HG03565 (cell line): ENCODE results near the gene TAP1.
"Not testable (repeated sequence)": the region's sequence is repeated elsewhere in the genome, so short reads cannot be mapped to it uniquely, and the experiment has no call there.

Experiments used
- ATAC-seq: cut with Tn5 transposase; IDR thresholded peaks from one replicate; pipeline ENCODE4 v1.9.1; 2021; ENCODE audit warnings: mild to moderate bottlenecking, moderate library complexity; ENCODE audit not compliant: unreplicated experiment

The TAP1 gene

DNA sequence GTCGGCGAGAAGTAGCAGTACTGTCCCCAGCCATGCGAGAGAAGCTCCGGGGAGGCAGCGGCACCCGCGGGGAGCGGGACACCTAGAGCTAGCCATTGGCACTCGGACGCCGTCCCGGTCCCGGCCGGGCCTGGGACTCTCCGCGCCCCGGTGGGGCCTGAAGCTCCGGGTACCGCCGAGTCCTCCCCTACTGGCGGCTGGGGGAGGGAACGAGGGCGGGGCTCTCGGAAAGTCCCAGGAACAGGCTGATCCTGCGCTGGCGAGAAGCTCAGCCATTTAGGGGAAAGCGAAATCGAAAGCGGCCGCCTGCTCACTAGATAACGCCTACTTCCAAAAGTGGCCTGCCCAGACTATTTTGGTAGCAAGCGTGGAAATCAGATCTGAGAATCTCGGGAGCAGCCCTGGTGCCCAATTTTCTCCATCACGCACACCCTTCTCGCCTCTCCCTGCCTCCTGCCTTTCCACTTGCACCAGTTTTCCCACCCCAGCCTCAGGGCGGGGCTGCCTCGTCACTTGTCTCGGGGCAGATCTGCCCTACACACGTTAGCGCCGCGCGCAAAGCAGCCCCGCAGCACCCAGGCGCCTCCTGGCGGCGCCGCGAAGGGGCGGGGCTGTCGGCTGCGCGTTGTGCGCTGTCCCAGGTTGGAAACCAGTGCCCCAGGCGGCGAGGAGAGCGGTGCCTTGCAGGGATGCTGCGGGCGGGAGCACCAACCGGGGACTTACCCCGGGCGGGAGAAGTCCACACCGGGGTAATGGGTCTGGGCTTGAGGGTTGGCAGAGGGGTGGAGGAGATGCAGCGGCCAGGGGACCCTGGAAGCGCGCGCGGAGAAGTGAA is at the start of gene TAP1, which contains the start of gene PSMB9:
TSS of gene TAP1 (minus strand) at position 164 of the 835 bp plus-strand sequence. CDS start at position 96, 68 bp downstream.
TSS of gene PSMB9 (plus strand) at position 652 of the 835 bp plus-strand sequence. CDS start at position 690, 38 bp downstream.
- ATAC-seq: peak; percentile 67

DNA sequence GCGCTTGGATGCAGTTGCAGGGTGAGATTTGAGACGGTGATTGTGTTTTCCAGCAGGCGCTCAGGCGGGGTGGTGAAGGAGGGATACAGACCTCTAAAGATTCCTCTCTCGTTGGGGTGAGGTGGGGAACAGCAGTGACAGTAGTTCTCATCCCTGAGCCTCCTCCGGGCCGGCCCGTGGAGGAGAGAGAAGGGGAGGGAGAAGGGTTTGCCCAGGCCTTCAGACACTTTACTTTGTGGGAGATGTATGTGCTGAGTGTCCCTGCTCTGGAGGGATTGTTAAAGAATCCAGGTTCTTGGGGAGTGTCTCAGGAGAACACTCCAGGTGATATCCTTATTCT is 41.5 kb upstream of the TAP1 start:
- ATAC-seq: peak; percentile 4

DNA sequence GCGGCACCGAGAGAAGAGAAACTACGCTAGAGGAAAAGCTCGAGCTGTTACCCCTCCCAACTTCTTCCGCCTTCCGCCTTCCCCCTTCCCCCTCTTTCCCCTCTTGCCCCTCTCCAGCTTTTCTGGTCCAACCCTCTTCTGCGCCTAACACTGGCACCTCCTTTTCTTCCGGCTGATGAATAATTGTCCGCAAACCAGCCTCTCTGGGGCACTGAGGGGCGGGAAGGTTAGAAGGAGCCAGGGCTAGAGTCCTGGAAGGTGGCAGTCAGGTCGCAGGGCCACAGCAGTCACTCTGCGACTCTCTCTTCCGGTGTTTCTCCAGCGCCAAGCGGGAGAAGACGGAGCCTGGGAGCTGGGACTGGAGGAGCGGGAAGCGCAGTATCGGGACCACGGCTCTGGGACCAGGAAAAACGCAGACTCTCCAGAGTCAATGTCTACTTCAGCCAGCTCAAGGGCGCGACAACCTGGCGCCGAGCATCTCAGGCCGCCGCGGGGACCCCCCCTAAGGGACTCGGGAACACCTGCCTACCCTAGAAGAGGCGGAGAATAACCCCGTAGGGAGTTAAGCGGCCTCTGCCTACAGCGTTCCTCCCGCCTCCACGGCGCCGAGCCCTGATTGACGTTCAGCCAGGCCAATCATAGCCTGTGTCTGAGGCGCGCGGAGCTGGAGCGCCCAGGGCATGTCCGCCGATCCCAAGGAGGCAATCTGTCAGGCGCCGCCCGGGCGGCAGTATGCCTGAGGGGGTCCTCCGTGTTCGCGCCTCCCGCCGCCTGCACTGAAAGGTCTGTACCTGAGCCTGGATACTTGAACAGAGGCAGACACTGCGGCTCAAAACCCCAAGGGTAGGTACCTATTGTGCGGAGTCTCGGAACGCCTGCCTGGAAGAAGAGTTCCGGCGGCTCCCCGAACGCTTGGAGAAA is 40.8 kb upstream of the TAP1 start:
- peak; percentile 91 for ATAC-seq

DNA sequence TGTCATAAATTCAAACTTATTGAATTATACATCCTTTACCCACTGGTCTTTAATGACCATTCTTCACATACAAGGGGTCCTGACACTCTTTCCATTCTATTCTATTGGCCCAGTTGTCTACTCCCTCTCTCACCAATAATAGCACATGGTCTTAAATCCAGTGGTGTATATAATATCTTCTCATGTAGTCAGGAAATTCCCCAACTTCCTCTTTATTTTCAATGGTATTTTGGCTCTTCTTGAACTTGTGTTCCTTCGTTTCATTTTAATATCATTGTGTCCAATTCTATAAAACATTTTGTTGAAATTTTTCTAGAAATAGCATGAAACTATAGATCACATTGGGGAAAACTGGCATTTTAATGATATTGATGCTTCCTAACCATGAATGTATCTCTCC is 37.3 kb upstream of the TAP1 start:
- ATAC-seq: no peak

DNA sequence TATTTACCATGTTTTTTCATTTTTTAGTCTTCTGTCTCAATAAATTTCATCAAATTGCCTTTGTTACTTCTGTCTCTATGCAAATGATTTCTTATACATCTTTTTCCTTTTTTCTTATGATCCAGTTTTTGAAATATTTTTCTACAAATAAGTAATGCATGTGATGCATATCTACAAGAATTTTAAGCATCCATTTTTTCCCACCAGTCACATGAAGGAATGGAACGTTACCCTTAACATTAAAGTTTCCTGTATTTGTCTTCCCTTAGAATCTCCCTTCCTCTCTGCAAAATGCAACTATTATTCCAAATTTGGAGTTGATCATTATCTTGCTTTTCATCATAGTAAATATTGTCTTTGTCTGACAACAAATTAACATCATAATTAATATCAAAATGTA is 36.0 kb upstream of the TAP1 start:
- ATAC-seq: no peak

GRCh38 chr6:32888576-32888975 is 35.1 kb upstream of the TAP1 start:
- no peak for ATAC-seq

GRCh38 chr6:32887616-32888015 is 34.1 kb upstream of the TAP1 start:
- ATAC-seq: no peak

DNA sequence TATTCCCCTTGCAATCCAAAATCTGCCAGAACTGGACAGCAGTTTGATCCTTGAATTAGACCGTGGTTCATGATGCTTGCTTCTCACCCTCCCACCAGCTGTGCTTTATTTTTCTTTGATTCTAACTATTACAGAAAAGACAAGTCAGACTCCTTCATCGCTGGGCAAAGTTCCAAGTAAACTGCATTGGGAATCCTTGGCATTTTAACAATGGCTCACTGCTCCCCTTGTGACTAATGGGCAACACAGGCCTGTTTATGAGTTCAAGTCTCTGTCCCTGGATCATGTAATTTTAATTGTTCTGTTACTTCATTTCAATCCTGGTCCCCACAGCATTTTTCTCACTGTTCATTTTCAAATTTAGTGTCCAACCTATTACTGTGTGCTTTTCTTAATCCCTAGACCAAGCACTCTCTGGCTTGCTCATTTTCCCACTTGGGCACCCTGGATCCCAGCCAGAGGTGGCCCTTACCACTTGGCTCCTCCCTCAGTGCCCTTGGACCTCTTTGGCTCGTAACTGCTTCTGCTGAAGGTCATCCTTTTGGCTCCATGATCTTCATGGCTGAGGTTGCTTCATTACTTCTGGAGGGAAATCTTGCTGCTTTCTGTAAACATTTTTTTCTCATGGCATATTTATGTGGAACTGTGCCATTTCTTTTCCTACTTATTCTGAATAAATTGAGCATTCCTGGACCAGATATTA is 33.3 kb upstream of the TAP1 start:
- no peak for ATAC-seq

- no peak for ATAC-seq
Observed at GRCh38 chr6:32885698-32886286, 32.3 kb upstream of the TAP1 start.

DNA sequence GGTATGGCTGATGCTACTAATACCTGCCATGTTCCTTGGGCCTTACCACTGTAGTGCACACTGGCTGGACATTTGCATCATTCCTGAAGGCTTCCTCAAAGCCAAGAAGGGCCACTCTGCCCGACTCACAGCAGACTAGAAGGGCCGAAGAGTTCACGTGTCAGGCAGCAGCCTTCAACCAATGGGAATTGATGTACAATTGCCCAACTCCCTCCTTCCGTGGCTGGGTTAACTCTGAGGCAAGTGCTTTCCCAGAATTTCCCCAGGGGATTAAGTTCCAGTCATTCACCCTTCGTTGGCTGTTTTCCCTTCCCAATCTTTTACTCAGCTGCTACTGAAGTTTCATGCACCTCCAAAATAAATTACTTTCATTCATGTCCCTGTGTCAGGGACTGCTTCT is 30.3 kb upstream of the TAP1 start:
- ATAC-seq: no peak

GRCh38 chr6:32882879-32883250 is 29.4 kb upstream of the TAP1 start:
- no peak for ATAC-seq

DNA sequence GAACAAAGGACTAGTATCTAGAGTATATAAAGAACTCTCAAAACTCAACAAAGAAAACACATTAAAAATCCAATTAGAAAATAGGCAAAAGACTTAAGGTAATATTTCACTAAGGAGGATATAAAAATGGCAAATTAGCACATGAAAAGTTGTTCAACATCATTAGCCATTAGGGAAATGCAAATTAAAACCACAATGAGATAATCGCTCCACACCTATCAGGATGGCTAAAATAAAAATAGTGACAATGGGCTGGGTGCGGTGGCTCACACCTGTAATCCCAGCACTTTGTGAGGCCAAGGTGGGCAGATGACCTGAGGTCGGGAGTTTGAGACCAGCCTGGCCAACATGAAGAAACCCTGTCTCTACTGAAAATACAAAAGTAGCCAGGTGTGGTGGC is 27.5 kb upstream of the TAP1 start:
- ATAC-seq: not testable (repeated sequence)

DNA sequence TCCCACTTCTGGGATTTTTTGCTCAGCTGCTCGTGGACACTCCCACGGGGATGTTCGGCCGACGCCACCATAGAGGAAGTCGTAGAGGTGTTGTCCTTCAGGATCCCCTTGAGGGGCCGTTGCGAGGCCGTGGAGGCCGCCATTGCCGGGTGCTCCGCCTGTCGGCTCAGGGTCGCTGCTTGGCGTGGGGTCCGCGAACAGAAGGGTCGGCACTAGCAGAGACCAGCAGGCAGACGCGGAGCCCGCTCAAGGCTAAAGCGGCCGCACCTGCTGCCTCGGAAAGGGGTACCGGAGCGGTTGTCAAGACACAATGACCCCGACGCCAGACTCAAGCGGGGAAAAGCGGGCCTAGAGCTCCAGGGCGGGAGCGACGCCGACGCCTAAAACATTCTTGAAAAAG is 26.2 kb upstream of the TAP1 start:
- ATAC-seq: no peak

DNA sequence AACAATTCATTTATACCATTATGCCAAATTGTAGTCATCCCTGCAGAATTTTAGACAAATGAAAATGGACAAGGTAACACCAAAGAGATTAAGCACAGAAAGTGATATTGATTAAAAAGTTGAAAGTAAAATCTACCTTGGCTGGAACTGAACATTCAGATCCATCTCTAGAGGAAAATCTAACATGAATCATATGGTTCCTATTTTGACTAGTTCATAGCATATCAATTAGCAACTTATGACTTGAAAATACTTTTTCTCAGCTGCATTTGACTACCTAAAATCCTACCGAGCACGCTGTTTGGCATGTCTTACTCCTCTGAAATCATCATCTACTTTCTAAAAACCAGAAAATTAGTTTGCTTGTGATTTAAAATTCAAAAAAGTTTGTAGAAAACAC is 23.1 kb upstream of the TAP1 start:
- no peak for ATAC-seq

GRCh38 chr6:32873947-32874346 is 20.4 kb upstream of the TAP1 start:
- ATAC-seq: not testable (repeated sequence)

GRCh38 chr6:32868257-32868788 is 14.8 kb upstream of the TAP1 start:
- ATAC-seq: no peak

- no peak for ATAC-seq
Observed at GRCh38 chr6:32867554-32868256, 14.2 kb upstream of the TAP1 start.

- no peak for ATAC-seq
Observed at GRCh38 chr6:32867022-32867477, 13.5 kb upstream of the TAP1 start.

DNA sequence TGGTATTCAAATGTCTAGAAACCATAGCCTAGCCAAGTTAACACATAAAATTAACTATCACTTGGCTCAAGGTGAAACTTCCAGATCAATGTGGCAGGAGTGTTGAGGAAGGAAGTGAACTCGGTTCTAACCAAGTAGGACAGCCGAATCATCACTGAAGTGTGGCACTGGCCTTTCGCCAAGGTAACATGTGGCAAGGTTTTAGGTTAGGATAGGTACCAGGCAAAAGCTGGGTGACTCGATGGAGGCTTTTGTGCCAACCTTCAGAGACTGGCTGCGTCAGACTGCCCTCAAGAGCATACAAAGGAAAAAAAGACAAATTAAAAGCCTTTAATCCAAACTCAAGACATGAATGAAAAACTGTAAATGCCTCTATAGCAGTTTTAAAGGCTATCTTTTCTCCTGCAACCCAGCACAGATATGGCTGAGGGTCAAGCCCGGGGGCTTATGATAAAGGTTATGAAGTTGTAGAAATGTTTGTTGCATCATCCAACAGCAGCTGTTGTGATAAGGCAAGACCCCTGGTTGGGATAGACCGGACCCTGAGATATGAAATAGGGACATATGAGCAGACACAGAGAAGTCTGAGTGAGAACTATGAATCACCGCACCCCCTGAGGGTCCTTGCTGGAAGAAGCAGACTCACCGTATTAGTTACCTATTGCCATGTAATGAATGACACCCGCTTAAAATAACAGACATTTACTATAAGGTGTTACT is 12.4 kb upstream of the TAP1 start:
- no peak for ATAC-seq
